Smooth muscle cell (in vitro differentiated cells): ENCODE data around the gene GJA1. TPM values are rescaled to one million over a fixed set of nuclear protein-coding genes. Genes with fewer than 3 reads are reported as not detected.

Source experiments
- DNase-seq: peaks from one replicate; lab custom pipeline; 2025; ENCODE audit not compliant: unreplicated experiment; lab: John Stamatoyannopoulos, UW
- H2AFZ ChIP-seq: fragments of 200-600 bp; sonication (generic); 2 replicates; pipeline ENCODE4 v1.6.0; 2016; ENCODE audit warnings: antibody characterized with exemption, low read depth, mild to moderate bottlenecking
- H3F3A ChIP-seq: fragments of 200-600 bp; sonication (generic); 2 replicates; pipeline ENCODE4 v1.6.0; 2017; ENCODE audit warnings: antibody characterized with exemption, low read depth
- H3K27ac ChIP-seq: fragments of 200-600 bp; sonication (generic); 2 replicates; pipeline ENCODE4 v1.5.1; 2016; ENCODE audit warnings: low read depth, mild to moderate bottlenecking
- H3K27me3 ChIP-seq: fragments of 200-600 bp; sonication (generic); 2 replicates; pipeline ENCODE4 v1.6.1; 2016; ENCODE audit warnings: low read depth, mild to moderate bottlenecking
- H3K36me3 ChIP-seq: fragments of 200-600 bp; sonication (generic); 2 replicates; pipeline ENCODE4 v1.5.1; 2016; ENCODE audit warnings: low read depth
- H3K4me1 ChIP-seq: fragments of 200-600 bp; sonication (generic); 2 replicates; pipeline ENCODE4 v1.5.1; 2016; ENCODE audit warnings: low read depth
- H3K4me2 ChIP-seq: fragments of 200-600 bp; sonication (generic); 2 replicates; pipeline ENCODE4 v1.6.0; 2016; ENCODE audit warnings: mild to moderate bottlenecking
- H3K4me3 ChIP-seq: fragments of 200-600 bp; sonication (generic); 2 replicates; pipeline ENCODE4 v1.5.1; 2016; ENCODE audit warnings: mild to moderate bottlenecking
- H3K79me2 ChIP-seq: fragments of 200-600 bp; sonication (generic); 2 replicates; pipeline ENCODE4 v1.6.0; 2016; ENCODE audit warnings: low read depth, mild to moderate bottlenecking
- H3K9ac ChIP-seq: fragments of 200-600 bp; sonication (generic); 2 replicates; pipeline ENCODE4 v1.6.0; 2016; ENCODE audit warnings: low read depth
- H3K9me3 ChIP-seq: fragments of 200-600 bp; sonication (generic); replicated peaks from 2 replicates; pipeline ENCODE4 v1.5.1; 2016; ENCODE audit warnings: low read depth
- H4K20me1 ChIP-seq: fragments of 200-600 bp; sonication (generic); 2 replicates; pipeline ENCODE4 v1.6.0; 2016; ENCODE audit warnings: low read depth
- WGBS: methylation state at CpG from one replicate; pipeline ENCODE4 v1.1.7; 2016; ENCODE audit warnings: low lambda C conversion rate; 5-methylcytosine and 5-hydroxymethylcytosine counted together
- polyA plus RNA-seq: library from polyadenylated mRNA; unstranded; fragments of >200 nt; fragmentation: Nextera tagmentation; extraction: Ambion mirVana; gene quantifications from 2 replicates; pipeline ENCODE4 v1.2.1, GENCODE V29; 2016
- total RNA-seq: library from RNA; depleted of rRNA; stranded (reverse); fragments of >200 nt; gene quantifications from 2 replicates; pipeline ENCODE4 v1.2.3, GENCODE V29; 2014
- TF ChIP-seq, protein P1 (sequence below): fragments of 200-600 bp; sonication (generic); IDR thresholded peaks from 2 replicates; pipeline ENCODE4 v1.5.1; 2017; ENCODE audit warnings: borderline replicate concordance, mild to moderate bottlenecking, antibody characterized with exemption; ENCODE audit not compliant: insufficient read depth, poor library complexity, severe bottlenecking

Gene GJA1
- total and polyA plus RNA-seq, 2 experiments from 2014 or later, result 204 to 834 TPM

DNA sequence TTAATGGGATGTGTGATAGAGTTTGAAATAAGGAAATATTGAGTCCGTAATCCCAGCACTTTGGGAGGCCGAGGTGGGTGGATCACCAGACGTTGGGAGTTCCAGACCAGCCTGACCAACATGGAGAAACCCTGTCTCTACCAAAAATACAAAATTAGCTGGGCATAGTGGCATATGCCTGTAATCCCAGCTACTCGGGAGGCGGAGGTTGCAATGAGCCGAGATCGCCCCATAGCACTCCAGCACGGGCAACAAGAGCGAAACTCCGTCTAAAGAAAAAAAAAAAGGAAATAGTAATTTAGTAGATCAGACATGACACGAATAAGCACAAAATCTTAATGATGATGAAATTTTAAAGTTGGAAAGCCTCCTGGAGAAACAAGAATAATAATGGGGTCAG is 14.8 kb downstream of the GJA1 start:
- H3K9me3 ChIP-seq, result no peaks in the 10 kb centered on the region
- no peak overlapping the region for H3K4me3 ChIP-seq
- peaks cover 17% of the 10 kb centered on the region for H3K36me3 ChIP-seq
- H2AFZ ChIP-seq, result no peak overlapping the region
- peak overlapping the region; percentile 91 for H3K27ac ChIP-seq
- TF ChIP-seq, protein P1, sequence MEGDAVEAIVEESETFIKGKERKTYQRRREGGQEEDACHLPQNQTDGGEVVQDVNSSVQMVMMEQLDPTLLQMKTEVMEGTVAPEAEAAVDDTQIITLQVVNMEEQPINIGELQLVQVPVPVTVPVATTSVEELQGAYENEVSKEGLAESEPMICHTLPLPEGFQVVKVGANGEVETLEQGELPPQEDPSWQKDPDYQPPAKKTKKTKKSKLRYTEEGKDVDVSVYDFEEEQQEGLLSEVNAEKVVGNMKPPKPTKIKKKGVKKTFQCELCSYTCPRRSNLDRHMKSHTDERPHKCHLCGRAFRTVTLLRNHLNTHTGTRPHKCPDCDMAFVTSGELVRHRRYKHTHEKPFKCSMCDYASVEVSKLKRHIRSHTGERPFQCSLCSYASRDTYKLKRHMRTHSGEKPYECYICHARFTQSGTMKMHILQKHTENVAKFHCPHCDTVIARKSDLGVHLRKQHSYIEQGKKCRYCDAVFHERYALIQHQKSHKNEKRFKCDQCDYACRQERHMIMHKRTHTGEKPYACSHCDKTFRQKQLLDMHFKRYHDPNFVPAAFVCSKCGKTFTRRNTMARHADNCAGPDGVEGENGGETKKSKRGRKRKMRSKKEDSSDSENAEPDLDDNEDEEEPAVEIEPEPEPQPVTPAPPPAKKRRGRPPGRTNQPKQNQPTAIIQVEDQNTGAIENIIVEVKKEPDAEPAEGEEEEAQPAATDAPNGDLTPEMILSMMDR, result no peak
- peaks cover 7% of the 10 kb centered on the region for H3K4me1 ChIP-seq
- H4K20me1 ChIP-seq, result peaks cover 51% of the 10 kb centered on the region
- WGBS, result 93% methylated on average over 11 of the region's 11 CpGs
- peaks cover 46% of the 10 kb centered on the region for H3F3A ChIP-seq
- no peaks in the 10 kb centered on the region for H3K27me3 ChIP-seq
- H3K4me2 ChIP-seq, result no peak overlapping the region
- H3K79me2 ChIP-seq, result peaks cover 45% of the 10 kb centered on the region
- no peak for DNase-seq
- H3K9ac ChIP-seq, result no peak overlapping the region

DNA sequence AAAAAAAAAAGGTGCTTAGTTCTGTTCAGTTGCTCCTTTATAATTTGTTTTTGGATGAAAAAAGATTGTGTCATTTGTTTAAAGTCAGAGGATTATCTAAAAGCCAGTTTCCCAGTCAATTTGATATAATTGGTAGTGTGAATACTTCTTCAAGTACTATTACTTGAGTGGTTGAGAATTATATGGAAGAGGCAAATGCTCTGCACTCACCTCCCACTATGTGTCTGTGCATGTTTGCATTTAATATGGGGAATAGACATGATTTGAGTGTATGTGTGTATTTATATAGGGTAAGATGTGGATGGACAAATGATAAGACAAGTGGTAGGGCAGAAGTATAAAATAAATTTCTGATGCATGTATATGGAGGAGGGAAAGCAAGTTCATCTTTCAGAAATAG is 15.8 kb downstream of the GJA1 start:
- H3K4me3 ChIP-seq, result no peak overlapping the region
- peaks cover 35% of the 10 kb centered on the region for H3K79me2 ChIP-seq
- H3K9me3 ChIP-seq, result no peaks in the 10 kb centered on the region
- peaks cover 41% of the 10 kb centered on the region for H4K20me1 ChIP-seq
- H3K9ac ChIP-seq, result no peak overlapping the region
- no peak for DNase-seq
- peaks cover 36% of the 10 kb centered on the region for H3F3A ChIP-seq
- peaks cover 7% of the 10 kb centered on the region for H3K4me1 ChIP-seq
- H3K27ac ChIP-seq, result peak overlapping the region; percentile 91
- TF ChIP-seq, protein P1, result no peak
- peaks cover 11% of the 10 kb centered on the region for H3K36me3 ChIP-seq
- H2AFZ ChIP-seq, result no peak overlapping the region
- H3K27me3 ChIP-seq, result no peaks in the 10 kb centered on the region
- no peak overlapping the region for H3K4me2 ChIP-seq

GRCh38 chr6:121453191-121453590 is 17.7 kb downstream of the GJA1 start:
- H3K79me2 ChIP-seq, result peaks cover 17% of the 10 kb centered on the region
- peaks cover 7% of the 10 kb centered on the region for H3K4me1 ChIP-seq
- peaks cover 22% of the 10 kb centered on the region for H4K20me1 ChIP-seq
- TF ChIP-seq, protein P1, result no peak
- no peaks in the 10 kb centered on the region for H3K27me3 ChIP-seq
- no peaks in the 10 kb centered on the region for H3K9me3 ChIP-seq
- no peak overlapping the region for H2AFZ ChIP-seq
- H3K4me3 ChIP-seq, result no peak overlapping the region
- H3K4me2 ChIP-seq, result no peak overlapping the region
- peaks cover 33% of the 10 kb centered on the region for H3F3A ChIP-seq
- no peaks in the 10 kb centered on the region for H3K36me3 ChIP-seq
- no peak for DNase-seq
- H3K27ac ChIP-seq, result peak overlapping the region; percentile 56
- WGBS, result 65% methylated on average over 5 of the region's 5 CpGs
- H3K9ac ChIP-seq, result no peak overlapping the region

GRCh38 chr6:121460170-121460569 is 24.7 kb downstream of the GJA1 start:
- Histone ChIP-seq H4K20me1 (no peaks in the 10 kb centered on the region), H3K4me1 (no peaks in the 10 kb centered on the region), H3K9ac (no peak overlapping the region), H3K27me3 (no peaks in the 10 kb centered on the region), H3K4me2 (no peak overlapping the region), H3K27ac (no peak overlapping the region), H3K9me3 (no peaks in the 10 kb centered on the region), H2AFZ (no peak overlapping the region), H3K4me3 (no peak overlapping the region), H3K36me3 (no peaks in the 10 kb centered on the region), H3K79me2 (no peaks in the 10 kb centered on the region), H3F3A (no peaks in the 10 kb centered on the region)
- no peak for DNase-seq
- 92% methylated on average over 2 of the region's 2 CpGs for WGBS
- TF ChIP-seq, protein P1, result no peak
